HFFc6 (cell line): ENCODE data around the gene SEMA5B. TPM values are rescaled to one million over a fixed set of nuclear protein-coding genes. Genes with fewer than 3 reads are reported as not detected.

Source experiments
- DNase-seq: peaks from one replicate; pipeline ENCODE4 v3.0.0-alpha.2; 2018
- H3K27ac Mint-ChIP-seq: 2 replicates; pipeline ENCODE4 v1.8.0; 2020; ENCODE audit warnings: mild to moderate bottlenecking, mixed read lengths
- H3K27me3 Mint-ChIP-seq: 2 replicates; pipeline ENCODE4 v1.8.0; 2021; ENCODE audit warnings: mild to moderate bottlenecking, moderate library complexity, mixed read lengths; ENCODE audit not compliant: insufficient read depth
- H3K36me3 Mint-ChIP-seq: 2 replicates; pipeline ENCODE4 v1.8.0; 2021; ENCODE audit warnings: low read depth, mixed read lengths
- H3K4me1 Mint-ChIP-seq: 2 replicates; pipeline ENCODE4 v1.8.0; 2020; ENCODE audit warnings: low read depth, mixed read lengths
- H3K4me3 Mint-ChIP-seq: 2 replicates; pipeline ENCODE4 v1.8.0; 2020; ENCODE audit warnings: mild to moderate bottlenecking, moderate library complexity, mixed read lengths
- H3K9me3 Mint-ChIP-seq: 2 replicates; pipeline ENCODE4 v1.8.0; 2020; ENCODE audit warnings: mild to moderate bottlenecking, mixed read lengths
- total RNA-seq, 6 experiments: library from RNA; stranded (reverse); fragmentation: NEBNext Ultra II Directional; extraction: Animal tissue kit (Norgen Biotek cat#: 25700); gene quantifications; 2 replicates in 1 of 6; 3 replicates in 5 of 6; pipeline ENCODE4 v1.2.3, GENCODE V29; 2021
- TF ChIP-seq, protein P1 (sequence below): fragments of 200-600 bp; sonication (generic); IDR thresholded peaks from 2 replicates; pipeline ENCODE4 v1.5.0; 2021; ENCODE audit warnings: antibody characterized with exemption, mild to moderate bottlenecking

The SEMA5B gene
- total RNA-seq, 6 experiments from 2014 or later = not detected

DNA sequence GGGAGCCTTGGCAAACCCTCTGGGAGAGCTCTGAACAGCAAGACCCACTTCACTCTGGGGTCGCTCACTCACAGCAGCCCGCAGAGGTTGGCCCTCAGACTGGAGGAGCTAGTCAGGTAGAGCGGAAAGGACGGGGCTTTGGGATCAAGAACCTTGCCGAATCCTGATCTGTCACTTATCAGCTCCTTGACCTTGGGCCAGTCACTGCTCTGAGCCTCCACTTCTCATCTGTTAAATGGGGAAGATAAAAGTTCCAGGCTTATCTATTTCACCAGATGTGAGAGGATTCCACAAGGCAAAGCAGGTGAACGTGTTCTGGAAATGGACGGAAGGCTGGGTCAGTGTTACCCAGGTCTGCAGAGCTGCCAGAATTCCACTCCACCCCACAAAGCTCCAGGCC, 29.4 kb downstream of the SEMA5B start:
- TF ChIP-seq, protein P1, sequence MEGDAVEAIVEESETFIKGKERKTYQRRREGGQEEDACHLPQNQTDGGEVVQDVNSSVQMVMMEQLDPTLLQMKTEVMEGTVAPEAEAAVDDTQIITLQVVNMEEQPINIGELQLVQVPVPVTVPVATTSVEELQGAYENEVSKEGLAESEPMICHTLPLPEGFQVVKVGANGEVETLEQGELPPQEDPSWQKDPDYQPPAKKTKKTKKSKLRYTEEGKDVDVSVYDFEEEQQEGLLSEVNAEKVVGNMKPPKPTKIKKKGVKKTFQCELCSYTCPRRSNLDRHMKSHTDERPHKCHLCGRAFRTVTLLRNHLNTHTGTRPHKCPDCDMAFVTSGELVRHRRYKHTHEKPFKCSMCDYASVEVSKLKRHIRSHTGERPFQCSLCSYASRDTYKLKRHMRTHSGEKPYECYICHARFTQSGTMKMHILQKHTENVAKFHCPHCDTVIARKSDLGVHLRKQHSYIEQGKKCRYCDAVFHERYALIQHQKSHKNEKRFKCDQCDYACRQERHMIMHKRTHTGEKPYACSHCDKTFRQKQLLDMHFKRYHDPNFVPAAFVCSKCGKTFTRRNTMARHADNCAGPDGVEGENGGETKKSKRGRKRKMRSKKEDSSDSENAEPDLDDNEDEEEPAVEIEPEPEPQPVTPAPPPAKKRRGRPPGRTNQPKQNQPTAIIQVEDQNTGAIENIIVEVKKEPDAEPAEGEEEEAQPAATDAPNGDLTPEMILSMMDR = no peak
- Mint-ChIP-seq H3K27me3 (peaks cover 65% of the 10 kb centered on the region), H3K9me3 (no peaks in the 10 kb centered on the region), H3K27ac (no peak overlapping the region), H3K36me3 (no peaks in the 10 kb centered on the region), H3K4me1 (no peaks in the 10 kb centered on the region), H3K4me3 (no peak overlapping the region)
- DNase-seq = no peak

DNA sequence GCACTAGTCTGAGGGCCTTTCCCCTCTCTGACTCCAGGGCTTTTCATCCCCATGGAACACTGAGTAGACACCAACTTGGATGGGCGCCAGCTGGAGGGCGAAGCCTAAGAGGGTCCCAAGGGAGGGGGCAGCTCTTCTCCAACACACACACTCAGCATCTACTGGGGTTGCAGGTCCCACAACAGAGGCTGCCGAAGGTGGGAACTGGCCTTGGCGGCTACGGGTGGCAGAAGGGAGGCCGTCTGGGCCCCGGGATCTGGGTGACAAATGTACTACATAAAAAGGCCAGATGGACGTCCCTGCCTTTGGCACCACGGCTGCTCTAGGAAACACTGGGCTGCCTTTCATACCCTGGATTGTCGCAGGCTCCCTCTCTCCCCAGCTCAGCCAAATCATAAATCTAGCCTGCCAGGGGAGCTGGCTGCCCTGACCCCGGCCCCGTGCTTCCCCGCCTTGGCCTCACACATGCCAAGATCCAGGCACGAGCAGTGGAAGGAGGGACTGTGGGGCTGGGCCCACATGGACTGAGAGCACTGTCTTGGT, 31.5 kb downstream of the SEMA5B start:
- TF ChIP-seq, protein P1 = no peak
- no peak overlapping the region for H3K4me3 Mint-ChIP-seq
- H3K27ac Mint-ChIP-seq = no peak overlapping the region
- DNase-seq = no peak
- H3K9me3 Mint-ChIP-seq = no peaks in the 10 kb centered on the region
- H3K4me1 Mint-ChIP-seq = no peaks in the 10 kb centered on the region
- H3K36me3 Mint-ChIP-seq = no peaks in the 10 kb centered on the region
- peaks cover 66% of the 10 kb centered on the region for H3K27me3 Mint-ChIP-seq

DNA sequence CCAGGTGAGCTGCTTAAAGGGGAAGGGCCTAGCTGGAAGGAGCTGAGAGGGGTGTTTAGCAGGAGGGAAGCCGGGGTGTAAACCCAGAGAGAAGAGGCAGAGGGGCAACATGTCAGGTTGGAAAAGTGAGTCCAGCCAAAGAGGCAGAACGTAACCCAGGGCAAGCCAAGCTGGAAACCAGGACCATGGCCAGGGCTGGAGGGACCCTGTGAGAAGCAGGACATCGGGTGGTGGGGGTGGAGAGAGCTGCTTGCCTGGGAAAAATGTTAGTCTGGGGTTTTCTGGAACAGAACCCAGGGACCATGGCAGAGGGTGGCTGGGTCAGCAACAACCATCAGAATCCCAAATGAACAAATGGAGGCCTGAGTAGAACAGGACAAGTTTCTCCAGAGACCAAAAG, 32.6 kb downstream of the SEMA5B start:
- Mint-ChIP-seq H3K27me3 (peaks cover 67% of the 10 kb centered on the region), H3K4me3 (no peak overlapping the region), H3K4me1 (no peaks in the 10 kb centered on the region), H3K36me3 (no peaks in the 10 kb centered on the region), H3K27ac (no peak overlapping the region), H3K9me3 (no peaks in the 10 kb centered on the region)
- DNase-seq = no peak
- TF ChIP-seq, protein P1 = no peak

DNA sequence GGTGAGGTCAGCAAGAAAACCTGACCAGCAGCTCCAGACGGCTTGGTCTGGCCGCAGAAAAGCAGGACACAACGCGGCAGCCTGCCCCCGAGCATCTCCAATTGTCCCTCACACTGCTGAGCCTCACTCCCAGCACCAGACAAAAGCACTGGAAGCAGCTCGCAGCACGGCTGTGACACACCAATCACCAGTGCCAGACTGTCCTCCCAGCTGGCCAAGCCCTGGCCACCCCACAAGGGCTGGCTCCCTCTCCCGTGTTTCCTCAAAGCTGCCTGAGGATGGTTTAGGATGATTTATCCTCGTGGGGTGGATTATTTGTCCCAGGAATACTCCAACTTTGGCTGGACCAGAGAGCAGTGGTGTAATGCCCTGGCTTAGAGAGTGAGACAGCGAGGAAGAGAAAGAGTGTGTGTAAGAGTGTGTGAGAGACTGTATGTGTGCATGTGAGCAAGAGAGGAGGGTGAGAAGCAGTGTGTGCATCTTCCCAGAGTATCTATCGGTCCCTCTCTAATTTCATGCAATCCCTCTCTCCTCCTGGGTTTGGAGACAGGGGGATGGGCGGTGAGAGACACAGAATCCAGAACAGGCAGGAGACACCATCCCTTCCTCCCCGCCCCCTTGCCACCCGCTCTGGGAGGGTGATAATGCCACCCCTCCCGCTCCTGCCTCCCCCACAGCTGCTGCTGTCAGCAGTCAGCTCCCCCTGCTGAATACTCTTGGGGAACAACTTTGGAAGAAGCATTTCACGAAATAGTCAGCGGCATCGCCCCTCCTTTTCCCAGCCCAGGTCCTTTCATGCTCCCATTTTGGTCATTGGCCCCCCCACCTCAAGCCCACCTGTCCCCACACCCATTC, 34.2 kb downstream of the SEMA5B start:
- no peak for DNase-seq
- TF ChIP-seq, protein P1 = no peak
- no peaks in the 10 kb centered on the region for H3K9me3 Mint-ChIP-seq
- no peak overlapping the region for H3K4me3 Mint-ChIP-seq
- no peak overlapping the region for H3K27ac Mint-ChIP-seq
- H3K36me3 Mint-ChIP-seq = no peaks in the 10 kb centered on the region
- H3K4me1 Mint-ChIP-seq = no peaks in the 10 kb centered on the region
- H3K27me3 Mint-ChIP-seq = peaks cover 71% of the 10 kb centered on the region

DNA sequence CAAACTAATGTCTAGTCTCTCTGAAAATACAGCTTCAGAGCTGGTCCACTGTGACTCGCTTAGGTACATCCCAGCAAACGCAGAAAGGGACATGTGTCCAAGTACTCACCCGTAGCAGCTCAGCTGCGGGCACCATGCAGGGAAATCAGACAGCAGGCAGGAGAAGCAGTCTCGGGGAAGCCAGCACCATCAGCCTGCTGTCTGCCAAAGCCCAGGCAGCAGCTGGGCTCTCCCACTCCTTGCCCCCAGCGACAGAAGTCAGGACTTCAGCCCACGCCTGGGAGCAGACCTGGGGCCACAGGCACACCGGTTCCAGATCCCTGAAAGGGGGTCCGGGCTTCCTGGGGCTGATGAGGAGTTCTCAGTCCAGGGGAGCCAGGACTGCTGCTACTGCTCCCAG, 34.9 kb downstream of the SEMA5B start:
- H3K27me3 Mint-ChIP-seq = peaks cover 73% of the 10 kb centered on the region
- no peak for DNase-seq
- H3K27ac Mint-ChIP-seq = no peak overlapping the region
- no peaks in the 10 kb centered on the region for H3K36me3 Mint-ChIP-seq
- TF ChIP-seq, protein P1 = no peak
- no peak overlapping the region for H3K4me3 Mint-ChIP-seq
- H3K9me3 Mint-ChIP-seq = no peaks in the 10 kb centered on the region
- H3K4me1 Mint-ChIP-seq = no peaks in the 10 kb centered on the region
